NCI-H1105 (cell line): Measurements from ENCODE around the gene TRIAP1.

Experiments used
- DNase-seq: peaks from one replicate; lab custom pipeline; 2025; lab: John Stamatoyannopoulos, UW

TRIAP1 gene

GRCh38 chr12:120429368-120429767, 16.8 kb downstream of the TRIAP1 start:
- DNase-seq, result no peak

GRCh38 chr12:120428597-120429229, 17.5 kb downstream of the TRIAP1 start:
- no peak for DNase-seq

- DNase-seq, result no peak
Measured at GRCh38 chr12:120425797-120426196, 20.4 kb downstream of the TRIAP1 start.

DNA sequence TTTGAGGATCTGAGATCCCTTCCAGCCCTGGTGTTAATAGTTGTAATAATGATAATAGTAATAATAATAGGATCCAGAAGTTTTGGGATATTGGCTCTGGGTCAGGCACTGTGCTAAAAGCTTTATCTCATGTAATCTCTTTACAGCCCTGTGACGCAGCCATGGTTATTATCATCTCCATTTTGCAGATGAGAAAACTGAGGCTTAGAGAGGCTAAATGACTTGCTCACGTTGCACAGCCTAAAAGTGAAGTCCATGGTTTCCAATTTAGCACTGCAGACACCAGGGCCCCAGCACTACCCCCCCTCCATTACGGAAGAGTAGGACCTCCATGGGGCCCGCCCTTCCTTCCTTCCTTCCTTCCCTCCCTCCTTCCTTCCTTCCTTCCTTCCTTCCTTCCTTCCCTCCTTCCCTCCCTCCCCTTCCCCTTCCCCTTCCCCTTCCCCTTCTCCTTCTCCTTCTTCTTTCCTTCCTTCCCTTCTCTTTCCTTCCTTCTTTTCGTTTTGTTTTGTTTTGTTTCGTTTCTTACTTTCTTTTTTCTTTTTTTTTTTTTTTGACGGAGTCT, 23.2 kb downstream of the TRIAP1 start:
- DNase-seq, result no peak

GRCh38 chr12:120421701-120422100, 24.5 kb downstream of the TRIAP1 start:
- DNase-seq, result no peak

- DNase-seq, result no peak
Measured at GRCh38 chr12:120417917-120418580, 28.1 kb downstream of the TRIAP1 start.

DNA sequence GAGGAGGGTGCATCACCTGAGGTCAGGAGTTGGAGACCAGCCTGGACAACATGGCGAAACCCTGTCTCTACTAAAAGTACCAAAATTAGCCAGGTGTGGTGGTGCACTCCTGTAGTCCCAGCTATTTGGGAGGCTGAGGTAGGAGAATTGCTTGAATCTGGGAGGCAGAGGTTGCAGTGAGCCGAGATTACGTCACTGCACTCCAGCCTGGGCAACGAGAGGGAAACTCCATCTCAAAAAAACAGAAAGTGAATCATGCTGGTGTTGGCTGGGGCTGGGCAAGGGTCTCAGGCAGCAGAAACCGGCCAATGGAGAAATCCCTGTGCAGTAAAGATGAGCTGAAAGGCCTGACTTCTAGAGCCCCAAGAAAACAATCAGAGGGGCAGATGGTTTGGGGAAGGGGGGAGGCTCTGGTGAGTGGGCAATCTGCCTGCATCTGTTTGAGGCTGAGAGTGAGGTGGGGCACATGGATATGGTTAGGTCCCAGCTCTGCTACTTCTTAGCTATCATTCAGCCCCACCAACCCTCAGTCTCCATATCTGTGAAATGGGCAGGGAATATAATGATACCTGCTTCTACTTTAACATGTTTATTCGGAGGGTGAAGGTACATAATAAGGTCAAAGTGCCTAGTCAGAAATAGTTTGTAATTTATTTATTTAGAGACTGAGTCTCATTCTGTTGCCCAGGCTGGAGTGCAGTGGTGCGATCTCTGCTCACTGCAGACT, 29.5 kb downstream of the TRIAP1 start:
- no peak for DNase-seq

DNA sequence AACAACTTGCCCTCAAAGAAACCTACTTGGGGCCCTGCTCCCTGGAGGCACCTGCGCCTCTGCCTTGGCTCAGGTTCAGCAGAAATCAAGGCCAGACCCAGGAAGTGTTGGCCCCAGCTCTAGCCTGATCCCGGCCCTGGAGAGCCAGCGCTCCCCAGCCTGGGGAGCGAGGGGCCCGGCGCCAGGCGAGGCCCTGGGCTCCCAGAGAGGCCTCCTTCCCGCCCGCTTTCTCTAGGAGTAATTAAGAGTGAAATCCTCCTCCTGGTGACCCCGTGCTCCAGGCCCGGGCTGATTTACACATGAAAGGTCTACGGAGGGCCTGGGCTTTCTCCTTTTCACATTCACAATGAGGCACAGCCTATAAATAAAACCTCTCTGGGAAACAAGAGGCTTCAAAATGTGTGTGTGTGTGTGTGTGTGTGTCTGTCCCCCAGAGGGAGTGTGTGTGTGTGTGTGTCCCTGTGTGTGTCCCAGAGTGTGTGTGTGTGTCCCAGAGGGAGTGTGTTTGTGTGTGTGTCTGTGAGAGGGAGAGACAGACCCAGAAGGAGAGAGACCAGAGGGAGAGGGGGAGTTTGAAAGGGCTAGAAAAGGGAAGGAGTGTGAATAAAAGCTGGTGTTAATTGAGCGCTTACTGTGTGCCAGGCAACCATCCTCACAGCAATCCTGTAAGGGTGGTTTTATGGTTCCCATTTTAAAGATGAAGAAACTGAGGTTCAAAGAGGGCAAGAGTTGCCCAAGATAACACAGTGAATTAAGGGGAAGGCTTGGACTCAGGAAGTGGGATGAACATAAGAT, 32.1 kb downstream of the TRIAP1 start:
- no peak for DNase-seq

DNA sequence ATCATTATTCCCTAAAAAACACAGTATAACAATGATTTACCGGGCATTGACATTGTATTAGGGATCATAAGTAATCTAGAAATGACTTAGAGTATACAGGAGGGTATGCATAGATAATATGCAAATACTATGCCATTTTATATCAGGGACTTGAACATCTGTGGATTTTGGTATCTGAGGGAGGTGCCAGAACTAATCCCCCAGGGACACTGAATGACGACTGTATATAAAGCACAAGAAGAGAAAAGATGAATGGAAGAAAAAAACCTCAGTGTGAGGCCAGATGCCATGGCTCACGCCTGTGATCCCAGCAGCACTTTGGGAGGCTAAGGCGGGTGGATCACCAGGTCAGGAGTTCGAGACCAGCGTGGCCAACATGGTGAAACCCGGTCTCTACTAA, 33.8 kb downstream of the TRIAP1 start:
- DNase-seq, result no peak

- no peak for DNase-seq
Measured at GRCh38 chr12:120408771-120409170, 37.4 kb downstream of the TRIAP1 start.

DNA sequence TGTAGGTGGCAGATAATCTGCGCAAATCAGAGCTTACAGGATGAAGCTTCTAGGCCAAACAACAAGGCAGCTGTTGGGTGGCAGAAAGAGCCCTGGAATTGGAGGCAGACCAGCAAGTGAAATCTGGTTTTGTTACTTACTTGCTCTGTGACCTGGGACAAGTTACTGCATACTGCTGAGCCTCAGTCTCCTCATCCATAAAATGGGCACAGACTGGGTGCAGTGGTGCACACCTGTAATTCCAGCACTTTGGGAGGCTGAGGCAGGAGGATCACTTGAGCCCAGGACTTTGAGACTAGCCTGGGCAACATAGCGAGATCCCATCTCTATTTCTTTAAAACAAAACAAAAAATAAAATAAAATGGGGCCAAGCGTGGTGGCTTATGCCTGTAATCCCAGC, 39.6 kb downstream of the TRIAP1 start:
- DNase-seq, result no peak

DNA sequence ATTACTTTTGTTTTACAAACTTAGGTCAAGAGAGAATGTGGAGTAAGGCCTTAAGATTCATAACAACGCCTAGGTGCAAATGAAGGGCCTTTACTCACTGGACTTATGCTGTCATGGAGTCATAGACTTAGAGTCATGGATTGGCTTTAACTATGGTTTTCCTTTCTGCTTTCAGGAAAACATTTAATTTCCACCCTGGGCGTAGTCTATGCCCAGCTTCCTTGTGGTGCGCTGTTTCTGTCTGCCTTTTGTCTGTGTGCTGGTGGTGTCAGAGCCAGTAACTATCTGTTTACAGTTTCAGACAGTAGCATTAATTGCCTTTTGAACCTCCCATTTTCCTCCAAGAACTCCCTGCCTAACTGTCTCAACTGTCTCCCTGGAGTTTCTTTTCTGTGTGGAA, 40.1 kb downstream of the TRIAP1 start:
- no peak for DNase-seq

DNA sequence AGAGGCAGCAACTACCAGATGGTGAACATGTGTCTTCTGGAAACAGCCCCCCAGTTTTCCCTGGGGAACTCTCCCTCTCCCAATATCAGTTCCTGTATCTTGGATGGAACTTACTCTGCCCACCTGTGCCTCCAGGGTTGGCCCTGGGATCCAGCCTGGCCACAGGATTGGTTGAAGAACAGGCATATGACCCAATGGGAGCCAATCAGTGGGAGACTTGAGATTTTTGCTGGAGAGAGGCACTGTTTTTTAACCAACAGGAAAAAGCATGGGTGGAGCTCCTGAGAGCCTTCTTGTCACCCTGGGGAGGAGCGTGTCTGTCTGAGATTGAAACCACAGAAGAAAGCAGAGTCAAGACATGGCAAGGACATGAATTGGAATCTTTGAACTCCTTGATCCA, 41.9 kb downstream of the TRIAP1 start:
- no peak for DNase-seq

GRCh38 chr12:120403869-120404268, 42.3 kb downstream of the TRIAP1 start:
- DNase-seq, result no peak

DNA sequence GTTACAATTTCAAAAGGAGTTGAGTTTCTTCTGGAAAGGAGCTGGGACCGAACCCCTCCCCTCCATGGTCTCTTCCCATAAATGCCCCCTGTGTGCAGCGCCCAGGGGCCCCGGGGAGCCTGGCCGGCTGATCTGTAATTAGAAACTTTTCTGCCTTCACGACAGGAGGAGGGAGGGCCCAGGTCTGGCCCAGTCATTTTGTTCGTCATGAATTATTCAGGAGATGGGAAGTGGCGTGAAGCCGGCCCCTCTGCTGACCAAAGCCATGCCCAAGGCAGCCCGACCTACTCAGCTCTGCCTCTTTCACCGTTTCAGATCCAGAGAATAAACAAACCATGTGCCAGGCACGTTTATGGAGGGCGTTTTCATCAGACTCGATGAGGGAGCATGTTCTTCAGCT, 44.0 kb downstream of the TRIAP1 start:
- no peak for DNase-seq

- DNase-seq, result no peak
Measured at GRCh38 chr12:120399531-120399930, 46.7 kb downstream of the TRIAP1 start.

DNA sequence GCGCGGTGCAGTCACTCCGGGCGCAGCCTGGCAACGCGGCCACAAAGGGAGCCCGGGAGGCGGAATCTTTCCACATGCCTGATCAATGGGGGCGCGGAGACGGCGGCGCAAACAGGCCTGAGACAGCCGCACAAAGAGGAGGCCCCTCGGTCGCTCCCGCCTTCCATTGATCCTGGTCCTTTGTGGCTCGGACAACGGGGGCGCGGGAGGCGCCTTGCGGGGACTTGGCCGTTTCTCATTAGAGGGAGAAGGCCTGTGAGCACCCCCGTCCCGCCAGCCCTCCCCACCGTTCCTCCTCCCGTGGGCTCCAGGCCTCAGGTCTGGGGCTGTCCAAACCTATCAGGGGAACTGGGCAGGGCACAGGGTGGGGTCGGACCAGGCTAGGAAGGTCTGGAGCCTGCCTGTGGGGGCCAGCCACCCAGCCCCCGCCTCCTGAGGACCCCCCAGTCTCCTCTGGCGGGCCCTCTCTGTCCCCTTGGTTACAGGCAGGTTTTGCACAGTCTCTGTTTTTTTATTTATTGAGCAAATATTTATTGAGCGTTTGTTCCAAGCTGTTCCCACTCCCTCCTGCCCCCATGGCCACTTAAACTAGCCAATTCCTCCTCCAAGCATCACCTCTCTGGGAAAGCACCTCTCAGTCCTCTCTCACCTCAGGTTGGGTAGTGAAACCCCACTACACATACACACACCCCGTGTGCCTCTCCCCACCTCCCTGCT, 48.2 kb downstream of the TRIAP1 start:
- DNase-seq, result no peak

GRCh38 chr12:120394483-120395367, 51.5 kb downstream of the TRIAP1 start:
- DNase-seq, result peak; percentile 24
